GM12878 (cell line): Measurements from ENCODE around the gene SLC25A52. TPM values are rescaled to one million over a fixed set of nuclear protein-coding genes. Genes with fewer than 3 reads are reported as not detected.
"Not testable (repeated sequence)": the region's sequence is repeated elsewhere in the genome, so short reads cannot be mapped to it uniquely, and the experiment has no call there.

Source experiments
- ATAC-seq: fragments of 200-7000 bp; cut with Tn5 transposase; 3 replicates; pipeline ENCODE4 v1.9.1; 2020; ENCODE audit warnings: mild to moderate bottlenecking, moderate library complexity
- BruUV-seq: library from RNA; stranded (reverse); fragments of 400-500 nt; replicated peaks from 2 replicates; lab custom pipeline; 2021; lab: Mats Ljungman, UMichigan
- CTCF ChIA-PET: fragments of 300-600 bp; sonication (Branson Sonifier 250); formaldehyde crosslinking; extraction: SDS; loops from one replicate; lab custom pipeline; 2021; ENCODE audit warnings: inconsistent platforms; lab: Yijun Ruan, JAX
- POLR2A ChIA-PET: fragments of 350-600 bp; formaldehyde crosslinking; extraction: SDS; loops from one replicate; lab custom pipeline; 2021; ENCODE audit warnings: inconsistent platforms; lab: Charles Lee
- RAD21 ChIA-PET: fragments of 300-600 bp; sonication (Branson Sonifier 250); formaldehyde crosslinking; loops from one replicate; lab custom pipeline; 2023; ENCODE audit warnings: antibody characterized with exemption; ENCODE audit not compliant: unreplicated experiment; lab: Charles Lee
- SMC1A ChIA-PET: fragments of 300-600 bp; sonication (Branson Sonifier 250); formaldehyde crosslinking; loops from one replicate; lab custom pipeline; 2023; ENCODE audit not compliant: unreplicated experiment, uncharacterized antibody; lab: Charles Lee
- DNase-seq: peaks from one replicate; pipeline ENCODE4 v3.0.0-alpha.2; 2011; ENCODE audit warnings: low read depth, low spot score
- FAIRE-seq: peaks from 3 replicates; lab custom pipeline; 2011; peaks lifted over from hg19 to GRCh38; lab: Jason Lieb, UNC
- H2AFZ ChIP-seq: 2 replicates; pipeline ENCODE4 v1.6.0; 2011; ENCODE audit warnings: low read depth, low read length, control low read depth; ENCODE audit not compliant: control insufficient read depth
- H3K27ac ChIP-seq: 2 replicates; pipeline ENCODE4 v1.5.1; 2011; ENCODE audit warnings: control low read depth; ENCODE audit not compliant: control insufficient read depth, insufficient read depth
- H3K27me3 ChIP-seq, 2 experiments: replicated peaks in 1 of 2; 2 replicates each; pipeline versions ENCODE4 v1.6.0 to v1.6.1; 2011; ENCODE audit warnings: low read length in 1 of 2; ENCODE audit not compliant: control insufficient read depth in 2 of 2, insufficient read depth in 2 of 2
- H3K36me3 ChIP-seq, 2 experiments: 2 replicates each; pipeline ENCODE4 v1.5.1; 2011; ENCODE audit warnings: low read length in 1 of 2; ENCODE audit not compliant: control insufficient read depth in 2 of 2, insufficient read depth in 2 of 2
- H3K4me1 ChIP-seq: 2 replicates; pipeline ENCODE4 v1.6.1; 2011; ENCODE audit warnings: mild to moderate bottlenecking, low read length, moderate library complexity, mixed read lengths; ENCODE audit not compliant: control insufficient read depth, insufficient read depth
- H3K4me2 ChIP-seq: 2 replicates; pipeline ENCODE4 v1.6.0; 2011; ENCODE audit warnings: control low read depth; ENCODE audit not compliant: control insufficient read depth, insufficient read depth
- H3K4me3 ChIP-seq: fragments of 200-600 bp; sonication (generic); 2 replicates; pipeline ENCODE4 v1.5.1; 2016
- H3K79me2 ChIP-seq: 2 replicates; pipeline ENCODE4 v1.6.0; 2011; ENCODE audit warnings: low read length; ENCODE audit not compliant: control insufficient read depth, insufficient read depth
- H3K9ac ChIP-seq: 2 replicates; pipeline ENCODE4 v1.8.0; 2011; ENCODE audit warnings: low read length, control low read depth, mixed read lengths; ENCODE audit not compliant: control insufficient read depth, insufficient read depth
- H3K9me3 ChIP-seq: replicated peaks from 3 replicates; pipeline ENCODE4 v1.5.1; 2011; ENCODE audit warnings: mild to moderate bottlenecking, low read length; ENCODE audit not compliant: control insufficient read depth, insufficient read depth
- H4K20me1 ChIP-seq: 2 replicates; pipeline ENCODE4 v1.6.0; 2011; ENCODE audit not compliant: control insufficient read depth, insufficient read depth
- BACH1 ChIP-seq: fragments of 450-650 bp; IDR thresholded peaks from 2 replicates; pipeline ENCODE4 v1.6.1; 2017; ENCODE audit warnings: mild to moderate bottlenecking, borderline replicate concordance
- CHD1 ChIP-seq: IDR thresholded peaks from 2 replicates; pipeline ENCODE4 v1.6.1; 2012; ENCODE audit warnings: low read depth, low read length, improper control_type of control experiment
- ETV6 ChIP-seq, 2 experiments: fragments of 450-650 bp in 1 of 2; IDR thresholded peaks in 1 of 2; conservative IDR thresholded peaks in 1 of 2; 2 replicates each; pipeline ENCODE4 v1.6.1; 2014; ENCODE audit warnings: antibody characterized with exemption in 1 of 2, borderline replicate concordance in 1 of 2, low read depth in 1 of 2, mild to moderate bottlenecking in 1 of 2, moderate library complexity in 1 of 2
- FOS ChIP-seq: IDR thresholded peaks from 3 replicates; pipeline ENCODE4 v1.6.1; 2011; ENCODE audit warnings: borderline replicate concordance; ENCODE audit not compliant: insufficient read length; ENCODE audit errors: extremely low read depth
- FOXM1 ChIP-seq: IDR thresholded peaks from 2 replicates; pipeline ENCODE4 v1.6.1; 2012; ENCODE audit warnings: low read depth, mild to moderate bottlenecking, inconsistent platforms, low read length, moderate library complexity
- MTA2 ChIP-seq: fragments of 450-650 bp; IDR thresholded peaks from 2 replicates; pipeline ENCODE4 v1.6.1; 2016; ENCODE audit warnings: low read depth, mild to moderate bottlenecking, moderate library complexity
- PAX8 ChIP-seq: fragments of 450-650 bp; IDR thresholded peaks from 2 replicates; pipeline ENCODE4 v1.6.1; 2017; ENCODE audit warnings: mild to moderate bottlenecking, moderate library complexity
- RAD21 ChIP-seq: IDR thresholded peaks from 2 replicates; pipeline ENCODE4 v1.6.1; 2011; ENCODE audit warnings: mild to moderate bottlenecking, low read depth, low read length, moderate library complexity; ENCODE audit not compliant: insufficient read depth
- RBBP5 ChIP-seq: fragments of 200-600 bp; sonication (generic); conservative IDR thresholded peaks from 2 replicates; pipeline ENCODE4 v1.6.1; 2016
- RCOR1 ChIP-seq: conservative IDR thresholded peaks from 2 replicates; pipeline ENCODE4 v1.6.1; 2012; ENCODE audit warnings: low read depth, low read length, improper control_type of control experiment
- SPI1 ChIP-seq: IDR thresholded peaks from 2 replicates; pipeline ENCODE4 v1.6.1; 2011; ENCODE audit warnings: low read depth, mild to moderate bottlenecking, low read length, moderate library complexity, borderline replicate concordance; ENCODE audit not compliant: insufficient read depth
- SUPT20H ChIP-seq: IDR thresholded peaks from 2 replicates; pipeline ENCODE4 v1.6.1; 2011; ENCODE audit warnings: low read depth, mild to moderate bottlenecking, low read length, moderate library complexity, borderline replicate concordance; ENCODE audit not compliant: control insufficient read depth
- TCF12 ChIP-seq: IDR thresholded peaks from 2 replicates; pipeline ENCODE4 v1.6.1; 2011; ENCODE audit warnings: low read depth, mild to moderate bottlenecking, low read length
- YBX1 ChIP-seq: fragments of 450-650 bp; IDR thresholded peaks from 2 replicates; pipeline ENCODE4 v1.6.1; 2016; ENCODE audit warnings: antibody characterized with exemption
- ZZZ3 ChIP-seq: IDR thresholded peaks from 2 replicates; pipeline ENCODE4 v1.6.1; 2011; ENCODE audit warnings: low read depth; ENCODE audit not compliant: control insufficient read depth, insufficient read length
- WGBS: methylation state at CpG from one replicate; pipeline ENCODE4 v1.1.6; 2016; ENCODE audit warnings: low lambda C conversion rate; ENCODE audit not compliant: insufficient replicate concordance, insufficient coverage; ENCODE audit errors: missing lambda C conversion rate; 5-methylcytosine and 5-hydroxymethylcytosine counted together
- in situ Hi-C: fragments of 300-500 bp; cut with MboI; formaldehyde crosslinking; loops from 9 replicates; pipeline ENCODE4 v1.14.3; 2018; ENCODE audit warnings: mixed read lengths
- intact Hi-C: fragments of 100-400 bp; cut with micrococcal nuclease; formaldehyde crosslinking; loops from one replicate; pipeline ENCODE4 v1.14.2; 2022; ENCODE audit not compliant: unreplicated experiment
- polyA plus RNA-seq, 11 experiments: library from polyadenylated mRNA; depleted of rRNA in 4 of 11; unstranded in 6 of 11; stranded (reverse) in 5 of 11; fragments of >200 nt; fragmentation: Nextera tagmentation in 4 of 11; fragmentation: Illumina TruSeq in 1 of 11; extraction: Ambion mirVana in 4 of 11; extraction: Trizol in 1 of 11; gene quantifications; 1 replicate in 1 of 11; 2 replicates in 10 of 11; pipeline versions ENCODE4 v1.2.1 to v1.2.3, GENCODE V29; 2011 to 2016; ENCODE audit warnings: inconsistent platforms in 2 of 11, missing spikeins in 2 of 11, low read depth in 1 of 11
- total RNA-seq, 4 experiments: library from RNA; depleted of rRNA in 3 of 4; stranded (reverse); fragments of >200 nt in 3 of 4; fragmentation: Illumina TruSeq in 1 of 4; extraction: Trizol in 1 of 4; gene quantifications; 2 replicates each; pipeline versions ENCODE4 v1.2.1 to v1.2.3, GENCODE V29; 2013 to 2021
- TF ChIP-seq, protein P1 (sequence below): fragments of 450-650 bp; formaldehyde crosslinking; IDR thresholded peaks from 2 replicates; pipeline ENCODE4 v1.5.0; 2022; ENCODE audit warnings: mild to moderate bottlenecking, missing genetic modification characterization

Gene SLC25A52
- total and polyA plus RNA-seq, 10 of the 15 experiments (the other 5 are each of a cell fraction or from before 2014, with no cell fraction given) = not detected

DNA sequence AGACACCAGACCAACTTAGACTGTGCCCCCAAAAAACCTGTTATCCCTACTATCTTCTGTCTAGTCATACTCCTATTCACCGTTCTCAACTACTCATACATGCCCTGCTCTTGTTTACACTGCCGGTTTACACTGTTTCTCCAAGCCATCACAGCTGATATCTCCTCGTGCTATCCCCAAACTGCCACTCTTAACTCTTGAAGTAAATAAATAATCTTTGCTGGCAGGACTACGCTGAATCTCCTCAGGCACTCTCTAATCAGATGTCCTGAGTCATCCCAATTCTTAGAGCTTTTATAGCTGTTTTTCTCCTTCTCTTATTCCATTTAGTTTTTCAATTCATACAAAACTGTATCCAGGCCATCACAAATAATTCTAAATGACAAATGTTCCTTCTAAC lies 48.4 kb upstream of the SLC25A52 start:
- ATAC-seq, DNase-seq, POLR2A ChIA-PET, BruUV-seq, RAD21 ChIA-PET, CTCF ChIA-PET, H3K79me2 ChIP-seq, H4K20me1 ChIP-seq, H2AFZ ChIP-seq, H3K27me3 ChIP-seq, H3K4me1 ChIP-seq, H3K4me3 ChIP-seq, H3K9ac ChIP-seq, SMC1A ChIA-PET, in situ Hi-C loops, H3K36me3 ChIP-seq, intact Hi-C loops, FAIRE-seq, H3K9me3 ChIP-seq, H3K4me2 ChIP-seq, H3K27ac ChIP-seq: not testable (repeated sequence)
- WGBS = 47% methylated on average over 4 of the region's 4 CpGs

DNA sequence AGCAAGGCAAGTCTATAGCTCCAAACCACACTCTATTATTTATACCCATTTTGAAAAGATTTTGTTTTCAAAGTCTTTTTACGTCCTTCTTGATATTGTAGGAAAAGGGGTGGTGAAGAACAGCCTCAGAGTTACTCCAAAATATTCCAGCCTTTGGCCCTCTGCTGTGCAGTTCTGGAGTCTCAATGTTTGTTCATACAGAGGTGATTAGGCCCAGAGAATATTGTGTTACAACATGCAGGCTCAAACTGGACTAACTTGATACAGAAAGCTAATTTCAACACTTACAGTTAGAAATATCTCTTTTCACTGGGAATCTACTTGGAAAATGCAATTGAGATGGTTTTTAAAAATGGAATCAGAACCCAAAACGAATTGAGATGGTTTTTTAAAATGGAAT lies 40.4 kb upstream of the SLC25A52 start:
- Histone ChIP-seq H3K36me3 (no peaks in the 10 kb centered on the region), H3K79me2 (no peaks in the 10 kb centered on the region), H2AFZ (no peak overlapping the region), H4K20me1 (no peaks in the 10 kb centered on the region), H3K27ac (no peak overlapping the region), H3K27me3 (no peaks in the 10 kb centered on the region), H3K4me3 (no peak overlapping the region), H3K9me3 (no peaks in the 10 kb centered on the region; the same call in 1 of the 3 replicates), H3K4me2 (no peak overlapping the region), H3K9ac (no peak overlapping the region), H3K4me1 (no peaks in the 10 kb centered on the region)
- intact Hi-C loops = no loop called here
- ATAC-seq = no peak
- no peak for FAIRE-seq
- BruUV-seq = no TSS peak
- SMC1A ChIA-PET = interaction anchor here (0.6 to 1.6 kb wide), 4 partner anchors 8 to 176 kb away, joined by 3 to 4 read pairs (median 4); no protein-coding TSS in a partner anchor
- DNase-seq = no peak
- WGBS = 73% methylated on average over 2 of the region's 2 CpGs
- CTCF ChIA-PET = interaction anchor here (1.0 kb wide), 1 partner anchor 10 kb away, joined by 3 read pairs; no protein-coding TSS in a partner anchor
- in situ Hi-C loops = no loop called here
- RAD21 ChIA-PET = no interaction called here
- POLR2A ChIA-PET = no interaction called here
- TF ChIP-seq RCOR1 (no peak), YBX1 (no peak), ZZZ3 (no peak), MTA2 (no peak), SPI1 (no peak), PAX8 (no peak), CHD1 (no peak), RBBP5 (no peak), FOS (no peak), RAD21 (no peak), BACH1 (no peak), SUPT20H (no peak), ETV6 (conservative IDR thresholded peaks at IDR 0.05 in 1 of 2, IDR thresholded peaks at IDR 0.05 in 1 of 2; ENCODE audit: borderline replicate concordance in 1 of 2, low read depth in 1 of 2) (no peak), FOXM1 (no peak), TCF12 (no peak)
- TF ChIP-seq, protein P1, sequence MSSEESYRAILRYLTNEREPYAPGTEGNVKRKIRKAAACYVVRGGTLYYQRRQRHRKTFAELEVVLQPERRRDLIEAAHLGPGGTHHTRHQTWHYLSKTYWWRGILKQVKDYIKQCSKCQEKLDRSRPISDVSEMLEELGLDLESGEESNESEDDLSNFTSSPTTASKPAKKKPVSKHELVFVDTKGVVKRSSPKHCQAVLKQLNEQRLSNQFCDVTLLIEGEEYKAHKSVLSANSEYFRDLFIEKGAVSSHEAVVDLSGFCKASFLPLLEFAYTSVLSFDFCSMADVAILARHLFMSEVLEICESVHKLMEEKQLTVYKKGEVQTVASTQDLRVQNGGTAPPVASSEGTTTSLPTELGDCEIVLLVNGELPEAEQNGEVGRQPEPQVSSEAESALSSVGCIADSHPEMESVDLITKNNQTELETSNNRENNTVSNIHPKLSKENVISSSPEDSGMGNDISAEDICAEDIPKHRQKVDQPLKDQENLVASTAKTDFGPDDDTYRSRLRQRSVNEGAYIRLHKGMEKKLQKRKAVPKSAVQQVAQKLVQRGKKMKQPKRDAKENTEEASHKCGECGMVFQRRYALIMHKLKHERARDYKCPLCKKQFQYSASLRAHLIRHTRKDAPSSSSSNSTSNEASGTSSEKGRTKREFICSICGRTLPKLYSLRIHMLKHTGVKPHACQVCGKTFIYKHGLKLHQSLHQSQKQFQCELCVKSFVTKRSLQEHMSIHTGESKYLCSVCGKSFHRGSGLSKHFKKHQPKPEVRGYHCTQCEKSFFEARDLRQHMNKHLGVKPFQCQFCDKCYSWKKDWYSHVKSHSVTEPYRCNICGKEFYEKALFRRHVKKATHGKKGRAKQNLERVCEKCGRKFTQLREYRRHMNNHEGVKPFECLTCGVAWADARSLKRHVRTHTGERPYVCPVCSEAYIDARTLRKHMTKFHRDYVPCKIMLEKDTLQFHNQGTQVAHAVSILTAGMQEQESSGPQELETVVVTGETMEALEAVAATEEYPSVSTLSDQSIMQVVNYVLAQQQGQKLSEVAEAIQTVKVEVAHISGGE (CRISPR knock-in tag) = no peak
